ENCODE measurements around the gene PCED1A. TPM values are rescaled to one million over a fixed set of nuclear protein-coding genes. Genes with fewer than 3 reads are reported as not detected.

Gene PCED1A
- total RNA-seq, 2 experiments from 2014 or later: 33.9 to 34.3 TPM

GRCh38 chr20:2867081-2867864 is 26.8 kb upstream of the PCED1A start:
- no peaks in the 10 kb centered on the region for H3K27me3 Mint-ChIP-seq
- H3K4me3 Mint-ChIP-seq: no peak overlapping the region
- no peak for DNase-seq
- TF ChIP-seq, protein P1, sequence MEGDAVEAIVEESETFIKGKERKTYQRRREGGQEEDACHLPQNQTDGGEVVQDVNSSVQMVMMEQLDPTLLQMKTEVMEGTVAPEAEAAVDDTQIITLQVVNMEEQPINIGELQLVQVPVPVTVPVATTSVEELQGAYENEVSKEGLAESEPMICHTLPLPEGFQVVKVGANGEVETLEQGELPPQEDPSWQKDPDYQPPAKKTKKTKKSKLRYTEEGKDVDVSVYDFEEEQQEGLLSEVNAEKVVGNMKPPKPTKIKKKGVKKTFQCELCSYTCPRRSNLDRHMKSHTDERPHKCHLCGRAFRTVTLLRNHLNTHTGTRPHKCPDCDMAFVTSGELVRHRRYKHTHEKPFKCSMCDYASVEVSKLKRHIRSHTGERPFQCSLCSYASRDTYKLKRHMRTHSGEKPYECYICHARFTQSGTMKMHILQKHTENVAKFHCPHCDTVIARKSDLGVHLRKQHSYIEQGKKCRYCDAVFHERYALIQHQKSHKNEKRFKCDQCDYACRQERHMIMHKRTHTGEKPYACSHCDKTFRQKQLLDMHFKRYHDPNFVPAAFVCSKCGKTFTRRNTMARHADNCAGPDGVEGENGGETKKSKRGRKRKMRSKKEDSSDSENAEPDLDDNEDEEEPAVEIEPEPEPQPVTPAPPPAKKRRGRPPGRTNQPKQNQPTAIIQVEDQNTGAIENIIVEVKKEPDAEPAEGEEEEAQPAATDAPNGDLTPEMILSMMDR (IDR thresholded peaks at IDR 0.05): no peak
- intact Hi-C loops (cut with micrococcal nuclease): loop anchor here (5.0 kb wide), 1 partner anchor 120 kb away; no protein-coding TSS in a partner anchor
- peaks cover 62% of the 10 kb centered on the region for H3K4me1 Mint-ChIP-seq (ENCODE audit: low read depth)
- CTCF ChIA-PET: interaction anchor here (0.9 to 2.4 kb wide), 4 partner anchors 27 to 210 kb away, joined by 3 to 6 read pairs (median 5); partner anchors contain the start of genes PCED1A and VPS16
- no peak for ATAC-seq
- peak overlapping the region; percentile 85 for H3K27ac Mint-ChIP-seq
- peaks cover 24% of the 10 kb centered on the region for H3K36me3 Mint-ChIP-seq (ENCODE audit: low read depth)
- POLR2A ChIA-PET: interaction anchor here (1.0 to 1.5 kb wide), 2 partner anchors 27 to 34 kb away, joined by 4 to 5 read pairs; no protein-coding TSS in a partner anchor
- no peaks in the 10 kb centered on the region for H3K9me3 Mint-ChIP-seq

- ATAC-seq (peak; percentile 28), DNase-seq (peak; percentile 66)
- no peaks in the 10 kb centered on the region for H3K27me3 Mint-ChIP-seq
- ChIA-PET CTCF (interaction anchor here (0.7 to 2.4 kb wide), 16 partner anchors 9 to 186 kb away, joined by 3 to 11 read pairs (median 4); partner anchors contain the start of genes GNRH2, PCED1A and VPS16), POLR2A (interaction anchor here (0.9 to 1.8 kb wide), 4 partner anchors 35 to 214 kb away, joined by 3 to 5 read pairs (median 4); partner anchors contain the start of genes MRPS26 and NOP56)
- H3K27ac Mint-ChIP-seq: peak overlapping the region; percentile 85
- H3K4me3 Mint-ChIP-seq: peak overlapping the region; percentile 2
- H3K36me3 Mint-ChIP-seq (ENCODE audit: low read depth): peaks cover 26% of the 10 kb centered on the region
- H3K9me3 Mint-ChIP-seq: no peaks in the 10 kb centered on the region
- TF ChIP-seq, protein P1 (IDR thresholded peaks at IDR 0.05): no peak
- intact Hi-C loops (cut with micrococcal nuclease): loop anchor here (5.0 kb wide), 1 partner anchor 121 kb away; no protein-coding TSS in a partner anchor
- peaks cover 55% of the 10 kb centered on the region for H3K4me1 Mint-ChIP-seq (ENCODE audit: low read depth)
These were observed 25.8 kb upstream of the PCED1A start for GRCh38 chr20:2866236-2866635.

DNA sequence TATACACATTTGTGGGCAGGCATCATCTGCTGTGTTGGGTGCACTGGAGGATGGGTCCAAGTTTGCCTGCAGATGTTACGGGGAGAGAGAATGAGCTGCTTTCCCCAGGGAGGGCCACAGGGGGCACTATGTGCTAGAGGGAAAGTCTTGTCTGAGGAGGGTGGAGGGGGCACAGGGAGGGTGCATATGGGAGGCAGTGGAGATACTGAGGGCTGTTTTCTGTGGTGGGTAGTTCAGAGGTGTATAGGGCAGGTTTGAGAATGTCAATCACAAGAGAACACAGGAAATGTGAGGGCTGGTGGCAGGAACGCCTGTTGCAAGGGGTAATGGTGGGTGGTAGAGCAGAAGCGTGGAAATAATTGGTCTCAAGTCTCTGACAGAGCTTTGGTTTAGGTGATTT is 25.2 kb upstream of the PCED1A start:
- CTCF ChIA-PET: interaction anchor here (0.6 to 2.4 kb wide), 21 partner anchors 9 to 186 kb away, joined by 3 to 11 read pairs (median 3); partner anchors contain the start of genes GNRH2, MRPS26, PCED1A and VPS16
- H3K4me3 Mint-ChIP-seq: peak overlapping the region; percentile 2
- H3K27ac Mint-ChIP-seq: peak overlapping the region; percentile 85
- intact Hi-C loops (cut with micrococcal nuclease): loop anchor here (5.0 kb wide), 1 partner anchor 122 kb away; no protein-coding TSS in a partner anchor
- POLR2A ChIA-PET: interaction anchor here (0.6 to 1.8 kb wide), 8 partner anchors 23 to 355 kb away, joined by 3 to 5 read pairs (median 3); partner anchors contain the start of genes MRPS26 and NOP56
- DNase-seq: peak; percentile 87
- H3K27me3 Mint-ChIP-seq: no peaks in the 10 kb centered on the region
- TF ChIP-seq, protein P1 (IDR thresholded peaks at IDR 0.05): peak; percentile 48
- peaks cover 26% of the 10 kb centered on the region for H3K36me3 Mint-ChIP-seq (ENCODE audit: low read depth)
- no peaks in the 10 kb centered on the region for H3K9me3 Mint-ChIP-seq
- H3K4me1 Mint-ChIP-seq (ENCODE audit: low read depth): peaks cover 49% of the 10 kb centered on the region
- ATAC-seq: peak; percentile 90

- POLR2A ChIA-PET: interaction anchor here (0.6 to 1.8 kb wide), 7 partner anchors 23 to 354 kb away, joined by 3 to 5 read pairs (median 3); partner anchors contain the start of genes MRPS26 and NOP56
- ATAC-seq (no peak), DNase-seq (no peak)
- TF ChIP-seq, protein P1 (IDR thresholded peaks at IDR 0.05): no peak
- Mint-ChIP-seq H3K36me3 (ENCODE audit: low read depth) (peaks cover 26% of the 10 kb centered on the region), H3K4me1 (ENCODE audit: low read depth) (peaks cover 45% of the 10 kb centered on the region), H3K9me3 (no peaks in the 10 kb centered on the region), H3K27me3 (no peaks in the 10 kb centered on the region), H3K27ac (peak overlapping the region; percentile 85), H3K4me3 (no peak overlapping the region)
- intact Hi-C loops (cut with micrococcal nuclease): loop anchor here (5.0 kb wide), 1 partner anchor 122 kb away; no protein-coding TSS in a partner anchor
- CTCF ChIA-PET: interaction anchor here (0.6 to 2.4 kb wide), 15 partner anchors 8 to 180 kb away, joined by 3 to 11 read pairs (median 4); partner anchors contain the start of genes MRPS26, PCED1A and VPS16
These were observed 24.6 kb upstream of the PCED1A start for GRCh38 chr20:2865101-2865500.

All from activated CD8-positive, alpha-beta T cell treated with anti-CD3 and anti-CD28 coated beads for 36 hours (primary cell).